Karpas-422 (cell line): ENCODE results near the gene MDGA2. TPM values are rescaled to one million over a fixed set of nuclear protein-coding genes. Genes with fewer than 3 reads are reported as not detected.

ENCODE experiments used
- DNase-seq: peaks from one replicate; pipeline ENCODE4 v3.0.0-alpha.2; 2015
- H2AFZ ChIP-seq: fragments of 200-600 bp; sonication (generic); 2 replicates; pipeline ENCODE4 v1.6.1; 2014; ENCODE audit warnings: antibody characterized with exemption, low read length, mixed read lengths
- H3K27ac ChIP-seq: fragments of 200-600 bp; sonication (generic); 2 replicates; pipeline ENCODE4 v1.5.1; 2014; ENCODE audit warnings: mild to moderate bottlenecking, low read length, moderate library complexity
- H3K27me3 ChIP-seq: fragments of 200-600 bp; sonication (generic); 2 replicates; pipeline ENCODE4 v1.6.1; 2014; ENCODE audit warnings: low read length, mixed read lengths
- H3K36me3 ChIP-seq: fragments of 200-600 bp; sonication (generic); 2 replicates; pipeline ENCODE4 v1.6.1; 2014; ENCODE audit warnings: low read length, mixed read lengths; ENCODE audit not compliant: insufficient read depth
- H3K4me1 ChIP-seq: fragments of 200-600 bp; sonication (generic); 2 replicates; pipeline ENCODE4 v1.6.1; 2014; ENCODE audit warnings: mild to moderate bottlenecking, low read length, mixed read lengths
- H3K4me2 ChIP-seq: fragments of 200-600 bp; sonication (generic); 2 replicates; pipeline ENCODE4 v1.6.1; 2014; ENCODE audit warnings: low read length, low read depth, mild to moderate bottlenecking; ENCODE audit not compliant: poor library complexity, severe bottlenecking
- H3K4me3 ChIP-seq: fragments of 200-600 bp; sonication (generic); 2 replicates; pipeline ENCODE4 v1.5.1; 2014; ENCODE audit warnings: mild to moderate bottlenecking, antibody characterized with exemption, low read length, mixed read lengths
- H3K79me2 ChIP-seq: fragments of 200-600 bp; sonication (generic); 2 replicates; pipeline ENCODE4 v1.6.1; 2014; ENCODE audit warnings: mild to moderate bottlenecking, low read length, mixed read lengths
- H3K9ac ChIP-seq: fragments of 200-600 bp; sonication (generic); 2 replicates; pipeline ENCODE4 v1.6.0; 2014; ENCODE audit warnings: low read length
- H3K9me2 ChIP-seq: fragments of 200-600 bp; sonication (generic), shearing (Covaris generic); replicated peaks from 2 replicates; pipeline ENCODE4 v1.6.0; 2014; ENCODE audit warnings: mild to moderate bottlenecking, low read length, moderate library complexity; ENCODE audit not compliant: insufficient read depth
- H3K9me3 ChIP-seq: fragments of 300-700, 200-600 bp; sonication (generic); 2 replicates; pipeline ENCODE4 v1.6.1; 2014; ENCODE audit warnings: low read length, mixed read lengths
- H4K20me1 ChIP-seq: fragments of 200-600 bp; sonication (generic); 2 replicates; pipeline ENCODE4 v1.6.1; 2014; ENCODE audit warnings: mild to moderate bottlenecking, antibody characterized with exemption, low read length, low read depth; ENCODE audit not compliant: insufficient read depth
- total RNA-seq: library from RNA; depleted of rRNA; stranded (reverse); fragments of >200 nt; shearing (Covaris generic); gene quantifications from 2 replicates; pipeline ENCODE4 v1.2.3, GENCODE V29; 2014; ENCODE audit warnings: low replicate concordance

Gene MDGA2
- total RNA-seq, 1 experiment from 2014 or later = not detected

DNA sequence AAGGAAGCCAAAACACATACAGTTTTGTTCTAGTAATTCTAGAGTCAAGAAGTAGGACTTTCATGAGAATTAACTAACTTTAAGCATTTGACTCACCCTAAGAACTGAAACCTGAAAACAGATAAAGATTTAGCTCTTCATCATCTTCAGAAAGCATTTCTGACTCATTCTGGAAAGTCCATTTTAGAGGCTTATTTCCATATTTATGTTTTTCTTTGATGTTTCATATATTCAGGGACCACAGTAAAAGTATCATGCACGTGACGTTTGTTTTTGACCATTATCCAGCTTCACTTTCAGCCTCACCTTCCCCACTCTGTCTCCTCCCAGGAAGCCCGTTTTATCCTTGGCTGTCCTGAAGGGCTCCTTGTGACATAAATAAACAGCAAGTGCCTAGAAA, 79.2 kb downstream of the MDGA2 start:
- Histone ChIP-seq H3K9me3 (peaks cover 52% of the 10 kb centered on the region), H3K27me3 (no peaks in the 10 kb centered on the region), H3K9me2 (no peaks in the 10 kb centered on the region; the same call in 1 of the 2 replicates), H3K79me2 (no peaks in the 10 kb centered on the region), H2AFZ (no peak overlapping the region), H3K36me3 (no peaks in the 10 kb centered on the region), H3K27ac (no peak overlapping the region), H3K4me1 (no peaks in the 10 kb centered on the region), H3K4me2 (no peak overlapping the region), H3K4me3 (no peak overlapping the region), H4K20me1 (no peaks in the 10 kb centered on the region), H3K9ac (no peak overlapping the region)
- DNase-seq = no peak

DNA sequence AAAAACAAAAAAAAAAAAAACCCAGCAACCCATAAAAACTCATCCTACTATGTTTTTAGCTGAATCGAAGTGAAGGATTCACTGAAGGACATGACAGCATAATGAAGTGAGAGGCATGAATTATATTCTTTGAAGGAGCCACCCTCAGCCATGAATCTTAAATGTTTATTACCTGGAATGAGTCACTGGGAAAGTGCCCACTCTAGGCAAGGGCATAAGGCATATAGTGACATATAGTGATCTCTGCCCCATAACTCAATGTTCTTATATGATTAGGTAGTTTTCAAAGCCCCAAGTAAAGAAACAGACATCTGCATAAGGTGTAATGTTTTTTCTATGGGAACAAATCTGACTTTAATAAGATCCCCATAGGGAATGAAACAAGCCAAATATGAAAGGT, 79.9 kb downstream of the MDGA2 start:
- H3K4me1 ChIP-seq = no peaks in the 10 kb centered on the region
- H3K4me2 ChIP-seq = no peak overlapping the region
- no peak overlapping the region for H3K27ac ChIP-seq
- H3K79me2 ChIP-seq = no peaks in the 10 kb centered on the region
- no peaks in the 10 kb centered on the region for H4K20me1 ChIP-seq
- H3K9me3 ChIP-seq = peaks cover 55% of the 10 kb centered on the region
- H3K36me3 ChIP-seq = no peaks in the 10 kb centered on the region
- H3K9ac ChIP-seq = no peak overlapping the region
- no peaks in the 10 kb centered on the region for H3K27me3 ChIP-seq
- no peak overlapping the region for H2AFZ ChIP-seq
- H3K9me2 ChIP-seq = no peaks in the 10 kb centered on the region; the same call in 1 of the 2 replicates
- H3K4me3 ChIP-seq = no peak overlapping the region
- no peak for DNase-seq

DNA sequence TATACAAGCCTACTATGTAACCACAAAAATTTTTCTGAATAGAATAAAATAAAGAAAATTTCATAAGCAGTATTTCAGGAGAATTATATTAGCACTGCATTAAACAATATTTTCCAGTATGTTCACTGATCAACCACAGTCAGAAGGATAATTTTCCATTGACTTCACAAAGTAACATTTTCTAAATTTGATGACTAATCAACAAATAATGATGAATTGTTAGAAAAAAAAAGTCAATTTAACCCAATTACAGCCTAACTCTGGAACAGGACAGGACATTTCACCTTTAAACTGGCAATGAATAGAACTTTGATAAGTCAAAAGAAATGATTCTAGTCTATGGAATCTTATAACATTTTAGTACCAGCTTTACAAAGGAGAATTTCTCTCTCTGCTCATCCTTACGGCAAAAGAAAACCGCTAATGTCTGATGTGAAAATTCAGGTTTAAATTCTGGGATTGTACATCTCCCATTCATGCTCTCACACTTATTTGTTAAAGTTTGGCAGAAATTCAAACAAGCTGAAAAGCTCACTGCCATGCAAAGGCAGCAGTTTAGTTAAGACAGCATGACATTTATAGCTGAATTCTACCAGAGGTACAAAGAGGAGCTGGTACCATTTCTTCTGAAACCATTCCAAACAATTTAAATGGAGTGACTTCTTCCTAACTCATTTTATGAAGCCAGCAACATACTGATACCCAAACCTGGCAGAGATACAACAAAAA, 84.5 kb downstream of the MDGA2 start:
- Histone ChIP-seq H4K20me1 (no peaks in the 10 kb centered on the region), H3K79me2 (no peaks in the 10 kb centered on the region), H3K9me2 (no peaks in the 10 kb centered on the region; the same call in 1 of the 2 replicates), H2AFZ (no peak overlapping the region), H3K9me3 (peaks cover 54% of the 10 kb centered on the region), H3K27me3 (no peaks in the 10 kb centered on the region), H3K36me3 (no peaks in the 10 kb centered on the region), H3K4me2 (no peak overlapping the region), H3K9ac (no peak overlapping the region), H3K4me3 (no peak overlapping the region), H3K4me1 (no peaks in the 10 kb centered on the region), H3K27ac (no peak overlapping the region)
- DNase-seq = no peak

DNA sequence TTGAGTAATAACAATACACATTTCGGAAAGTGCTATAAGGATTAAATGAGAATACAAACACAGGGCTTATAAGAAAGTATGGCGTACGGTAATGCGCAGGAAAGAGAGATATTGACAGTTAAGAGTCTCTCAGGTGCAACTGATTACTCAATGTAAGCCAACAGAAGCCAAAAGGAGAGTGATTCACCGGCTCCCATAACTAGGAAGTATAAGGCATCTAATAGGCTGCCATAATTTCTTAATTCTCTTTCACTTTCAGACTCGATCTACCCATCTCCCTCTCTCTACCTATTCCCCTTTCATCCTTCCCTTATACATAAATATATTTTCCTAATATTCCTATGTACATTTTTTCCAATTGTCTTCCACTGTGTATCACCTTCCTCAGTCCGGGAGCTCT, 90.0 kb downstream of the MDGA2 start:
- H3K79me2 ChIP-seq = no peaks in the 10 kb centered on the region
- H3K4me2 ChIP-seq = no peak overlapping the region
- H3K4me1 ChIP-seq = no peaks in the 10 kb centered on the region
- H3K9ac ChIP-seq = no peak overlapping the region
- H2AFZ ChIP-seq = no peak overlapping the region
- no peaks in the 10 kb centered on the region for H3K36me3 ChIP-seq
- no peak overlapping the region for H3K4me3 ChIP-seq
- no peak for DNase-seq
- no peaks in the 10 kb centered on the region for H3K27me3 ChIP-seq
- H3K9me2 ChIP-seq = no peaks in the 10 kb centered on the region
- H4K20me1 ChIP-seq = no peaks in the 10 kb centered on the region
- no peak overlapping the region for H3K27ac ChIP-seq
- H3K9me3 ChIP-seq = peaks cover 58% of the 10 kb centered on the region

DNA sequence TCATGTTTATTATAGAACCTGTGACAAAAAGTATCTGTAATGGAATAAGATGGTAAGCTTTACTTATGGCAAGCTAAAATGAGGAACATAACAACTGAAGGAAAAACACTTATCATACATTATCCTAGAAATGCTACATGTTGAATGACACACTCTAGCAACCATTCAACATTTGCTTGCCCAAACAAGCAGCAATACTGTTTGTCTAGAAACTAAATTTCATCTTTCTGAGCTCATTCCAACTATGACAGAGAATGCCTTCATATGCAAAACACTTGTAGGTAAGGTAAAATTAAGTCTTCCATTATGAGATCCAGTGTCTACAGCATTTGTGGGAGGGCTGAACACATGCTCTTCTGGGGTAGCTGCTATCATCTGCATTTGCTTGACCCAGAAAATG, 108.1 kb downstream of the MDGA2 start:
- Histone ChIP-seq H4K20me1 (no peaks in the 10 kb centered on the region), H3K9ac (no peak overlapping the region), H3K4me1 (no peaks in the 10 kb centered on the region), H3K4me3 (no peak overlapping the region), H3K9me2 (no peaks in the 10 kb centered on the region), H3K27me3 (no peaks in the 10 kb centered on the region), H3K4me2 (no peak overlapping the region), H2AFZ (no peak overlapping the region), H3K27ac (no peak overlapping the region), H3K36me3 (no peaks in the 10 kb centered on the region), H3K9me3 (peaks cover 67% of the 10 kb centered on the region), H3K79me2 (no peaks in the 10 kb centered on the region)
- no peak for DNase-seq

DNA sequence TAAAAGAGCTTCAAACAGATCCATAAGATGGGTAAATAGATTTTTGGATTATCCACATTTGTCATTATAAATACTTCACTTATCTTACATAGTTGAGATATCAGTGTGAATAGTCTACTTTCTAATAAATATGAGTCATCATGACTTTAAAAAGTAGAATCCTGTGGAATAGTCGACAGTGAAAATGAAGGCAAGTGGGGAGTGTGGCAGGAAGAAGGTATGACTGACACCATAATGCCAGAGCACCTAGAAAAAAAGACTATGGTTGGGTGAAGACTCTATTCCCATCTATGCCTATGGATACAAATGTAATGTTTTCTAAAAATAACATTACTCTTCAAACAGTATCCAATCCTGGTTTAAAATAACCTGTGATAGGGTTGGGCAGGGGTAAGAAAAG, 117.5 kb downstream of the MDGA2 start:
- H3K9me3 ChIP-seq = peaks cover 51% of the 10 kb centered on the region
- H3K27me3 ChIP-seq = no peaks in the 10 kb centered on the region
- H3K4me2 ChIP-seq = no peak overlapping the region
- H3K79me2 ChIP-seq = no peaks in the 10 kb centered on the region
- H3K36me3 ChIP-seq = no peaks in the 10 kb centered on the region
- no peaks in the 10 kb centered on the region for H4K20me1 ChIP-seq
- H2AFZ ChIP-seq = no peak overlapping the region
- no peak for DNase-seq
- no peak overlapping the region for H3K9ac ChIP-seq
- H3K4me1 ChIP-seq = no peaks in the 10 kb centered on the region
- no peaks in the 10 kb centered on the region for H3K9me2 ChIP-seq
- no peak overlapping the region for H3K4me3 ChIP-seq
- no peak overlapping the region for H3K27ac ChIP-seq

DNA sequence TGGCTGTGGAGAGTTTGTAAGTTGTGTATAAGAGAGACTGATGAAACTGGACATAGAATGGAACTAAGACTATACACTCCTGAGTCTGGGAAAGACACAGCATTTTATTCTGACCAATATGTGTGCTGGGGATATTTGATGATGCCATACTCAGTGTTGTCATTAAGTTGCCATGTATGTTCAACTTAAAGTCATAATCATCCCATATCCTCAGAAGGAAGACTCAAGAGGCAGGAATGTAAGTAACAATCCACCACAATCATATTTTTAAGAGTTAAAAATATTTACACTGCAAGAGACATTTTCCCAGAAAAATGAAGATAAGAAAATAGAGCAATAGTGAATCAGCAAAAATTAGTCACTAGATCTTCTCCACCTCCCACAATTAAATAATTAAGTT, 120.1 kb downstream of the MDGA2 start:
- Histone ChIP-seq H3K9me3 (peaks cover 41% of the 10 kb centered on the region), H3K4me3 (no peak overlapping the region), H3K36me3 (no peaks in the 10 kb centered on the region), H3K27ac (no peak overlapping the region), H3K4me1 (no peaks in the 10 kb centered on the region), H2AFZ (no peak overlapping the region), H3K9ac (no peak overlapping the region), H3K27me3 (no peaks in the 10 kb centered on the region), H3K9me2 (no peaks in the 10 kb centered on the region), H3K79me2 (no peaks in the 10 kb centered on the region), H4K20me1 (no peaks in the 10 kb centered on the region), H3K4me2 (no peak overlapping the region)
- no peak for DNase-seq

DNA sequence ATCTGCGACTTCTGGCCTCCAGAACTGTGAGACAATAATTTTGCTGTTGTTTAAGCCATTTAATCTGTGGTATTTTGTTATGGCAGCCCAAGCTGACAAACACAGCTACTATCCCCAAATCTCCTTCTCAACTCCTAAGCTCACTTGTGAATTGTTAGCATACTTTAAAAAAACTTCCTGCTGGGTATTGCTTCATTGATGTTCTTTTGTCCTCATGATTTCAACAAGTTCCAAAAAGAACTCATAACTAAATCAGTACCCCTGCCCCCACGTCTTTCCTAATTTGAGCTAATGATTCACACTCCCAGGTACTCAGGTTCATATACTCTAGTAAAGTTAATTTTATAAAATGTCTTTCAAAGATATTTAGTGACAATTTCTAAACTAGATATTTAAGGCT, 125.5 kb downstream of the MDGA2 start:
- no peaks in the 10 kb centered on the region for H3K79me2 ChIP-seq
- H4K20me1 ChIP-seq = no peaks in the 10 kb centered on the region
- no peaks in the 10 kb centered on the region for H3K9me2 ChIP-seq
- peaks cover 41% of the 10 kb centered on the region for H3K9me3 ChIP-seq
- H3K27me3 ChIP-seq = no peaks in the 10 kb centered on the region
- no peak overlapping the region for H3K4me2 ChIP-seq
- H3K36me3 ChIP-seq = no peaks in the 10 kb centered on the region
- H3K27ac ChIP-seq = no peak overlapping the region
- no peaks in the 10 kb centered on the region for H3K4me1 ChIP-seq
- no peak overlapping the region for H3K9ac ChIP-seq
- H3K4me3 ChIP-seq = no peak overlapping the region
- DNase-seq = no peak
- H2AFZ ChIP-seq = no peak overlapping the region
